GM12891 (cell line): ENCODE results near the gene MKX.

Experiments
- POLR2A ChIP-seq: IDR thresholded peaks from 2 replicates; pipeline ENCODE4 v1.6.1; 2011; ENCODE audit warnings: low read depth, low read length, control low read depth
- POLR2AphosphoS5 ChIP-seq: IDR thresholded peaks from 2 replicates; pipeline ENCODE4 v1.6.1; 2011; ENCODE audit warnings: low read depth, low read length, control low read depth
- SPI1 ChIP-seq: IDR thresholded peaks from 2 replicates; pipeline ENCODE4 v1.6.1; 2011; ENCODE audit warnings: low read depth, low read length, control low read depth

GRCh38 chr10:27628621-27629020 lies 117.0 kb downstream of the MKX start:
- no peak for TF ChIP-seq POLR2A
- no peak for TF ChIP-seq POLR2AphosphoS5
- TF ChIP-seq SPI1: no peak
